Measurements from ENCODE around the gene NHERF1. TPM values are rescaled to one million over a fixed set of nuclear protein-coding genes. Genes with fewer than 3 reads are reported as not detected.

The NHERF1 gene
- total RNA-seq, 2 experiments from 2014 or later = 73.2 to 116 TPM

DNA sequence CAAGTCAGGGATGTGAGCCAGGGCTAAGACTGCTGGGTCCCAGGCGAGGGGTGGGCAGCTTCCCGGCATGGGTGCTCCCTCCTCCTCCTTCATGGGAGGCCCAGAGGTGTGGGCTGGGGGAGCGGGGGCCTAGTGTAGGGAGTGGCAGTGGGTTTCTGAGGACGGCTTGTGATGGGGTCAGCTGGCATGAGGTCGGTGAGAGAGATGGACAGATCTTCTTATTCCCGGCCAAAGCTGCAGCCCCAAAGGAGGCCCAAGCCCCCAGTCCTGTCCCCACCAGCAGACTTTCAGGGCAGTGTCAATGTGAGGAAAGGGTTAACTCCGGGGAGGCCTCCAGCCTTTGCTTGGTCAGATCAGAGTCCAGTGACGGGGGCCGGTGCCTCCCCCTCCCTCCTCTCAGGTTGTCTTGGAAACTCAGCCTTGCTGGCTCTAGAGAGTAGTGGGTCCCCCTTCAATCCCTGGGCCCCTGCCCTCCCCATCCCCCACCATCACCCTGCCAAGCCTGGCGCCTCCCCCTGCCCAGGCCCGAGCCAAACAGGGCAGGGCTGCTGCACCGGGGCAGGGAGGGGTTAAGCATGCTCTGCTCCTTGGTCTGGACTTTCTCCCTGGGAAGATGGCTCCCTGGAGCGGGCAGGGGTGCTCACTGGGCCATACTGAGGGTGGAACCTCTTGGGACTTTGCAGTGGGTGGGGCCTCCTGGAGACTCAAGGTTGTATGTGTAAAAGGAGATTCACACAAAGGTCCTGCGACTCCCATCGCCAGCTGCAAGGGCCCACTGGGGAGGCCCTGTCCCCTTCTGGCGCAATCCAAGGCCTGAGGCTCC lies 15.3 kb downstream of the NHERF1 start:
- H3K79me2 ChIP-seq (ENCODE audit: insufficient read depth, low read depth, low read length) = no peaks in the 10 kb centered on the region
- H4K20me1 ChIP-seq (ENCODE audit: insufficient read depth, low read length) = no peaks in the 10 kb centered on the region
- POLR2A ChIA-PET = interaction anchor here (0.5 kb wide), 1 partner anchor 17 kb away, joined by 3 read pairs; no protein-coding TSS in a partner anchor
- TF ChIP-seq, protein P1, sequence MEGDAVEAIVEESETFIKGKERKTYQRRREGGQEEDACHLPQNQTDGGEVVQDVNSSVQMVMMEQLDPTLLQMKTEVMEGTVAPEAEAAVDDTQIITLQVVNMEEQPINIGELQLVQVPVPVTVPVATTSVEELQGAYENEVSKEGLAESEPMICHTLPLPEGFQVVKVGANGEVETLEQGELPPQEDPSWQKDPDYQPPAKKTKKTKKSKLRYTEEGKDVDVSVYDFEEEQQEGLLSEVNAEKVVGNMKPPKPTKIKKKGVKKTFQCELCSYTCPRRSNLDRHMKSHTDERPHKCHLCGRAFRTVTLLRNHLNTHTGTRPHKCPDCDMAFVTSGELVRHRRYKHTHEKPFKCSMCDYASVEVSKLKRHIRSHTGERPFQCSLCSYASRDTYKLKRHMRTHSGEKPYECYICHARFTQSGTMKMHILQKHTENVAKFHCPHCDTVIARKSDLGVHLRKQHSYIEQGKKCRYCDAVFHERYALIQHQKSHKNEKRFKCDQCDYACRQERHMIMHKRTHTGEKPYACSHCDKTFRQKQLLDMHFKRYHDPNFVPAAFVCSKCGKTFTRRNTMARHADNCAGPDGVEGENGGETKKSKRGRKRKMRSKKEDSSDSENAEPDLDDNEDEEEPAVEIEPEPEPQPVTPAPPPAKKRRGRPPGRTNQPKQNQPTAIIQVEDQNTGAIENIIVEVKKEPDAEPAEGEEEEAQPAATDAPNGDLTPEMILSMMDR (conservative IDR thresholded peaks at IDR 0.05; ENCODE audit: low read length) = no peak
- TF ChIP-seq EZH2phosphoT487 (IDR thresholded peaks at IDR 0.05; ENCODE audit: borderline replicate concordance, low read depth, low read length) = no peak
- H3K4me1 ChIP-seq (ENCODE audit: insufficient read depth, low read length, poor library complexity, severe bottlenecking) = peaks cover 13% of the 10 kb centered on the region
- H3K4me3 ChIP-seq (ENCODE audit: low read depth, low read length, poor library complexity, severe bottlenecking) = no peak overlapping the region
- CTCF ChIA-PET (ENCODE audit: unreplicated experiment) = no interaction called here
- no peak overlapping the region for H3K27ac ChIP-seq (ENCODE audit: low read depth, low read length, poor library complexity, severe bottlenecking)
- no peaks in the 10 kb centered on the region for H3K9me3 ChIP-seq (ENCODE audit: low read length)
- H3K9me2 ChIP-seq (ENCODE audit: insufficient read depth, low read length) = no peaks in the 10 kb centered on the region
- no peak overlapping the region for H2AFZ ChIP-seq (ENCODE audit: low read length)
- no peak overlapping the region for H3K4me2 ChIP-seq (ENCODE audit: low read length)
- intact Hi-C loops (cut with micrococcal nuclease; ENCODE audit: unreplicated experiment) = no loop called here
- BruUV-seq (replicated peaks) = no TSS peak
- DNase-seq (ENCODE audit: low spot score) = no peak
- peaks cover 38% of the 10 kb centered on the region for H3K36me3 ChIP-seq (ENCODE audit: insufficient read depth, low read length)

DNA sequence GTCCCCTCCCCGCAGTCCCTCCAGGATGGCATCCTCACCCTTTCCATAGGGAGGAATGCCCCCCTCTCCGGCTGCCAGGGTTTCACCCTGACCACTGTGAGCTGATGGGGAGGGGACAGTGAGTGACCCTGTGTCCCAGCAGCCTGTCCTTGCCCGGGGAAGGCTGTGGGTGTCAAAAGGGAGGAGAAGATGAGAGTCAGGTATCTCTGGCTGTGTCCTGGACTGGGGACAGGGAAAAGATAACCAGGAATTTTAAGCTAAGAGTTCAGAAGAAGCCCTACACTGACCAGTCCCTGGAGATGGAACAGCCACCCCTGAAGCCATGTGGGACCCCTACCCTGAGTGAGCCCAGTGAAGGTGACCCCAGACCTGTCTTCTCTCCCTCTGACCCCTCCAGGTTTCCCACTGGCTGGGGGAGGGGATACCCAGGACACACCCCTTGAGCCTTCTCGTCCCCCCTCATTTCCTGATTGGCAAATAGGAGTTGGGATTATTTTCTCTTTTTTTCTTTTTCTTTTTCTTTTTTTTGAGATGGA lies 16.4 kb downstream of the NHERF1 start:
- Histone ChIP-seq H3K4me1 (ENCODE audit: insufficient read depth, low read length, poor library complexity, severe bottlenecking) (peaks cover 3% of the 10 kb centered on the region), H3K36me3 (ENCODE audit: insufficient read depth, low read length) (peaks cover 47% of the 10 kb centered on the region), H2AFZ (ENCODE audit: low read length) (no peak overlapping the region), H3K9me3 (ENCODE audit: low read length) (no peaks in the 10 kb centered on the region), H4K20me1 (ENCODE audit: insufficient read depth, low read length) (no peaks in the 10 kb centered on the region), H3K79me2 (ENCODE audit: insufficient read depth, low read depth, low read length) (no peaks in the 10 kb centered on the region), H3K27ac (ENCODE audit: low read depth, low read length, poor library complexity, severe bottlenecking) (no peak overlapping the region), H3K4me2 (ENCODE audit: low read length) (no peak overlapping the region), H3K9me2 (ENCODE audit: insufficient read depth, low read length) (no peaks in the 10 kb centered on the region), H3K4me3 (ENCODE audit: low read depth, low read length, poor library complexity, severe bottlenecking) (no peak overlapping the region)
- POLR2A ChIA-PET = no interaction called here
- DNase-seq (ENCODE audit: low spot score) = no peak
- CTCF ChIA-PET (ENCODE audit: unreplicated experiment) = no interaction called here
- no peak for TF ChIP-seq EZH2phosphoT487 (IDR thresholded peaks at IDR 0.05; ENCODE audit: borderline replicate concordance, low read depth, low read length)
- TF ChIP-seq, protein P1 (conservative IDR thresholded peaks at IDR 0.05; ENCODE audit: low read length) = no peak
- intact Hi-C loops (cut with micrococcal nuclease; ENCODE audit: unreplicated experiment) = no loop called here
- BruUV-seq (replicated peaks) = no TSS peak

DNA sequence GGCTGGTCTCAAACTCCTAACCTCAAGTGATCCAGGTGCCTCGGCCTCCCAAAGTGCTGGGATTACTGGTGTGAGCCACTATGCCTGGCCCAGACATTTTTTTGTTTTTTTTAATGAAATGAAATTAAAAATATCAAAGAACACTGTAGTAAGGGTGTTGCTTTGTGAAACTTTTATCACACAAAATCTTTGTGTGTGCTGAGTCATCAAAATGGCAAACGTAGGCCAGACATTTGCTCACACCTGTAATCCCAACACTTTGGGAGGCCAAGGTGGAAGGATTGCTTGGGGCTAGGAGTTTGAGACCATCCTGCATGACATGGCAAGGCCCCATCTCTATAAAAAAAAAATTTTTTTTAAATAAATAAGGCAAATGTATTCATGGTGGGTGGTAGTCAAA lies 18.0 kb downstream of the NHERF1 start:
- Histone ChIP-seq H3K9me2 (ENCODE audit: insufficient read depth, low read length) (no peaks in the 10 kb centered on the region), H4K20me1 (ENCODE audit: insufficient read depth, low read length) (no peaks in the 10 kb centered on the region), H3K4me3 (ENCODE audit: low read depth, low read length, poor library complexity, severe bottlenecking) (no peak overlapping the region), H3K4me1 (ENCODE audit: insufficient read depth, low read length, poor library complexity, severe bottlenecking) (no peaks in the 10 kb centered on the region), H2AFZ (ENCODE audit: low read length) (no peak overlapping the region), H3K36me3 (ENCODE audit: insufficient read depth, low read length) (peaks cover 63% of the 10 kb centered on the region), H3K9me3 (ENCODE audit: low read length) (no peaks in the 10 kb centered on the region), H3K79me2 (ENCODE audit: insufficient read depth, low read depth, low read length) (no peaks in the 10 kb centered on the region), H3K4me2 (ENCODE audit: low read length) (no peak overlapping the region), H3K27ac (ENCODE audit: low read depth, low read length, poor library complexity, severe bottlenecking) (no peak overlapping the region)
- DNase-seq (ENCODE audit: low spot score) = no peak
- ChIA-PET CTCF (ENCODE audit: unreplicated experiment) (no interaction called here), POLR2A (interaction anchor here (0.5 to 1.1 kb wide), 2 partner anchors 25 to 152 kb away, joined by 3 to 4 read pairs; no protein-coding TSS in a partner anchor)
- no peak for TF ChIP-seq EZH2phosphoT487 (IDR thresholded peaks at IDR 0.05; ENCODE audit: borderline replicate concordance, low read depth, low read length)
- TF ChIP-seq, protein P1 (conservative IDR thresholded peaks at IDR 0.05; ENCODE audit: low read length) = no peak
- intact Hi-C loops (cut with micrococcal nuclease; ENCODE audit: unreplicated experiment) = no loop called here
- BruUV-seq (replicated peaks) = no TSS peak

Data from OCI-LY7 (cell line).